HL-60/S4 treated with phorbol 12-myristate 13-acetate at 8.2 ng/mL for 4 days and 3 days (cell line): ENCODE data around the gene MACROD1.

Experiments
- in situ Hi-C: fragments of 300-500 bp; cut with MboI; formaldehyde crosslinking; loops from 2 replicates; pipeline ENCODE4 v1.15.0; 2022; ENCODE audit warnings: low sequenced_read_pairs

MACROD1 gene

DNA sequence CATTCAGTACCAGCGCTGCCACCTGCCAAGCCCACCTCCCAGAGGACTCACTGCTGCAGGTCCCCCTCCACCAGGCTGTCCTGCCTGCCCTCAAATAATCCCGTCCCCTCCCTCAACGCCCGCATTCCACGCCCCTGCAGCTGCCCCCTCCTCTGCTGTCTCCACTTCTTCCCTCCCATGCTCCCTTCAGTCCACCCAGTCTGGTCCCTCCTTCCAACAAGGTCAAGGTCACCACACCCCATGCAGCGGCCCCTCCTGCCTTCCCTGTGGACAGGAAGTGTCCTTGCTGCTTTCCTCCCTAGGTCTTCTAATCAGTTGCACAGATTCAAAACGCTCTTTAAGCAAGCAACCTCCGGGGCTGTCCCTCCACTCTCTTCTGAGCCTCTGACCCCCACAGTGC is 12.1 kb downstream of the MACROD1 start:
- in situ Hi-C loops: loop anchor here (25.0 kb wide), 1 partner anchor 317 kb away; the partner anchor contains the start of gene MARK2

- in situ Hi-C loops: loop anchor here (25.0 kb wide), 1 partner anchor 316 kb away; the partner anchor contains the start of gene MARK2
Observed at GRCh38 chr11:64152841-64153691, 12.8 kb downstream of the MACROD1 start.

DNA sequence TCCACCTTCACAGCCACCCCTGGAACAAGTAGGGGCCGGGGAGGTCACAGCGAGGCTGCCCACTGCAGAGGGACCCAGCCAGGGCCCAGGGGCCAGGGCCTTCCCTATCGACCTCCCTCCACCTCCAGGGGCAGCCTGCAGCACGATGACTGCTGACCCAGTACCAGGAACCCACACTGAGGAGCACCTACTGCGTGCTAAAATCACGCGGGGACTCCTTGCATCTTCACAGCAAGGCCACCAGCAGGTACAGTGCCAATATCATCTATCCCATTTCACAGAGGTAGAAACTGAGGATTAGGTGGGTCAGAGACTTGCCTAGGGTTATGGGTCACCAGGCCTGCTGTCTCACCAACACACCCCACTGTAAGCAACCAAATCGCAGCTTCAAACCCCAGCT is 14.6 kb downstream of the MACROD1 start:
- in situ Hi-C loops: loop anchor here (25.0 kb wide), 1 partner anchor 314 kb away; the partner anchor contains the start of gene MARK2

- in situ Hi-C loops: loop anchor here (25.0 kb wide), 1 partner anchor 313 kb away; the partner anchor contains the start of gene MARK2
Observed at GRCh38 chr11:64150481-64151239, 15.3 kb downstream of the MACROD1 start.

GRCh38 chr11:64150051-64150450 is 15.9 kb downstream of the MACROD1 start:
- in situ Hi-C loops: loop anchor here (25.0 kb wide), 1 partner anchor 313 kb away; the partner anchor contains the start of gene MARK2

DNA sequence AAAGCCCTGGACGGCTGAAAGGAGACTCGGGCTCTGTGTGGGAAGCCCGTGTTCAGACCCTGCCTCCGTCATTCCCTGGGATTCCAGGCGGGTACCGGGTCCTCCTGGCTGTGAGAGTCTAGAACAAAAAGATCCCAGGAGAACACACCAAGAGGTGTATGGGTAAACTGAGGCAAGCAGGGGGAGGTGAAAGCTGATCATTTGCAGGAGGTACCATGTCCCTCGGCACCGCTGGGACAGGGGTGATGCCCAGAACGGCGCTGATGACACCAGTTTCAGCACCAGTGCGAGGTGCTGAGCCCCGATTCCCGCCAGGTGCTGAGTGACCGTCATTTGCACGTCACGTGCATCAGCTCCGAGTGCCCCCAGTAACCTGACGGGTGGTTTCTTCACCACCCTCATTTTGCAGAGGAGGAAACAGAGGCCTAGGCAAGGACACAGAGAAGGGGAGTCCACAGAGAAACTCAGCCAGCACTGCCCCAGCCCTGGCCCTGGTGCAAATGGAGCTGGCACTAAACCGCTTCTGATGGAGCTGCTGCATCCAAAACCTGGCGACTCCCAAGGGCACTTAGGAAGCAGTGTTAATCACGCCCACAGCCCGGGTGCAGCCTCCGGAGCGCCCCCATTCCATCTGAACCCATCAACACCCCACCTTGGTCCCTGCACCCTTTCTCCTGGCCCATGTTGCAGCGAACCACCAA is 16.8 kb downstream of the MACROD1 start:
- in situ Hi-C loops: no loop called here

DNA sequence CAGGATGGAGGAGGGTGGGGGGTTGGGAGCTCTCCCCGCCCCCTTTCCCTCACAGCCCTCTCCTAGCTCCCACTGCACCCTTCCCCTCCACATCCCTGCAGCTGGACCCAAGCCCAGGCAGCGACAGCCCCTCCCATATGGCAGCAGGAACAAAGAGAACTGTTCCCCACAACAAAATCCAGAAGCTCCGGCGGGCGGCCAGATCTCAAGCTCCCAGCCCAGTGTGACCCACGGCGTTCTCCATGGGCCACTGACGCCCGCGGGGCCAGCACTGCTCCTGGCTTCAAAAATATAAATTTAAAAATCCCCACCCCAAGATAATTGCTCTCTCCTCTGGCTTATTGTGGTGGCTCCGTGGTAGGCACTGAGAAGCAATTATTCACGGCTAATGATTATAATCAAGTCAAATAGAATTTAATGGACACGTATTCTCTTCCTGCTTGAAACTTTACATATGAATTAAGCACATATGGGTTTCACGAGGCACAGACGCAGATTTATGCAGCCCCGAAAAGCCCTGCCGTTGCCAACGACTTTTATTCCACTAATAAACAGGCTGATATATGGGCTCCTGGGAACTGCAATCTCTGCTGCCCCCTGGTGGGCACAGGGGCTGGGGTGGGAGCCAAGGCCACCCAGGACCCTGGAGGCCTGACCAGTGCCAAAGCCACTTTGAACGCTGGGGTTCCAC is 17.5 kb downstream of the MACROD1 start:
- in situ Hi-C loops: no loop called here

GRCh38 chr11:64146036-64146955 is 19.6 kb downstream of the MACROD1 start:
- in situ Hi-C loops: no loop called here

GRCh38 chr11:64144587-64145472 is 21.1 kb downstream of the MACROD1 start:
- in situ Hi-C loops: no loop called here

DNA sequence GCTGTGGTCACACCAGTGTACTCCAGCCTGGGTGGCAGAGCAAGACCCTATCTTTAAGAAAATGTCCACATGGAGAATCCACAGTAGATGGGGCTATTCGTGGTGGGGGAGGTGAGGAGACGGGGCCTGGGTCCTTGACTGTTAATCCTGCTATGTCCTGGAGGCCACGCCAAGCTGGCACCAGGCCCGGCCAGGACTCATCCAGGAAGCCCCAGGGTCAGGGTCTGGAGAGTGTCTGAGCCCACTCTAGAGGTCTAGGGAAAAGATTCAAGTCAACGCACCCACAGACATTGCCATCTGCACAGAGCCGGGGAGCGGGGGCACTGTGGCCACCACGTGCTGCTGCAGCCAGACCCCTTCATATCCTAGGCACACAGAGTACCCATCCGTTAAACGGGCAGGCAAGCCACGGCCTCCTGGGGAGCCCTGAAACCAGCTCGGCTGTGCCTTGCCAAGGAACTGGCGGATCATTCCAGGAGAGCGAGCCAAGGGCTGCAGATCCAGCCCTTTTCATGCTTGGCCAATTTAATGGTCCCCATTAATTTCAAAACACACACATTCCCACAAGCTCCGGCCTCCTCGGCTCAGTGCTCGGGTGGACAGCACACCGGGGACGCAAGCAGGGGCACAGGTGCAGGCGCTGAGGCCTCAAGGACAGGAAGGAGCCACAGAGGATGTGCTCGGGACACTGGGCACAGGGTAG is 24.7 kb downstream of the MACROD1 start:
- in situ Hi-C loops: no loop called here

- in situ Hi-C loops: no loop called here
Observed at GRCh38 chr11:64140082-64140481, 25.8 kb downstream of the MACROD1 start.

DNA sequence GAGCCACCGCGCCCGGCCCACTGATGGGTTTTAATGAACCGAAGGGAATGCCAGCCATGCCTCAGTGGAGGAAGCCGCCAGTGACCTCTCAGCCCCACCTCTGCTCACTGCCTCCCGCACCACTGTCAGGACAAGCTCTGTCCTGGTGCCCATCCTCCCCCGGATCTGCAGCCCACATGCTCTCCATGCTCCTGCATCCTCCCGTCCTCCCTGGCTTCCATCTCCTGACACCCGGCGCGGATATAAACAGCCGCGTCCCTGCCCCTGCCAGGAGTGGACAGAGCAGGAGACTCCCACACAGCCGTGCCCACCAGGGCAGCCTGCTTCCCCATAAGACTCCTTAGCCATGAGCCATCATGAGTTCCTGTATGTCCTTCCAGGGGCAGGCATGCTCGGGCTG is 26.9 kb downstream of the MACROD1 start:
- in situ Hi-C loops: no loop called here

- in situ Hi-C loops: no loop called here
Observed at GRCh38 chr11:64138398-64138797, 27.5 kb downstream of the MACROD1 start.

GRCh38 chr11:64136765-64137441 is 29.0 kb downstream of the MACROD1 start:
- in situ Hi-C loops: no loop called here

DNA sequence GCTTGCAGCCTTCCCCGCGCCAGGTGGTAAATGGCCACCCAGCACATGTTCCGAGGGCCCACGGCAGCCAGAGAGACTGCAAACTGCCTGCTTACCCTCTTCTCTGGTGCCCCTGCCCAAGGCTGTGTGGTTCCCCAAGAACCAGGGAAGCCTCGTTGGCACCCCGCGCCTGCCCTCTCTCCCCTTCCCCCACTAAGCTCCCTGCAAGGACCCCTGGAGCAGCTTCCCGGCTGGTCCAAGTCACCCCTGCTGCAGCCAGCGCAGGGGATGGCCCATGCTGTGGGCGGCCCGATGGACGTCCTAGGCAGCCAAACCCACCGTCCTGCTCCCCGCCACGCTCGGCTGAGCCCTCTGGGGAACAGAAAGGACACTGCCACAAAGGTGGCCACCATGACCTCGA is 30.2 kb downstream of the MACROD1 start:
- in situ Hi-C loops: no loop called here

DNA sequence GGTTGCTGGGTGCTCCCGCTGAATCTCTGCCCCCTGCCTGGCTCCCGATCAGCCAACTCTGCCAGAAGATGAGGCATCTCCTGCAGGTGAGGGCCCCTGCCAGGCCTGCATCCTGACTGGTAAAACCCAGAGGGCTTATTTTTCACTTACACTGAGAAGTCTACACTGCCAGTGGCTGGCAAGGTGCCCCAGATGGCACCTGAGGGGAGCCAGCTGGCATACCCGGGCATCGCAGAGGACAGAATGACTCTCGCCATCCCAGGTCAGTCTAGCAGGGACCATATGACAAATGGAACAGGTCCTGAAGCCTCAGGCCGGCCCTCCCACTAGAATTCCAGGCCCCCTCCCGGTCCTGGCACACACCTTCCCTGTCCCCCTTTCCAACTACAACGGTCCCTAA is 30.9 kb downstream of the MACROD1 start:
- in situ Hi-C loops: no loop called here

- in situ Hi-C loops: no loop called here
Observed at GRCh38 chr11:64132982-64133705, 32.8 kb downstream of the MACROD1 start.
